Measurements from ENCODE around the gene TNNC2. TPM values are rescaled to one million over a fixed set of nuclear protein-coding genes. Genes with fewer than 3 reads are reported as not detected.

Gene TNNC2
- 0.13 to 0.28 TPM (median 0.23 TPM) in 4 of 5 replicates, not detected in the other for total RNA-seq (2022; extraction: Qiagen RNA extraction)

DNA sequence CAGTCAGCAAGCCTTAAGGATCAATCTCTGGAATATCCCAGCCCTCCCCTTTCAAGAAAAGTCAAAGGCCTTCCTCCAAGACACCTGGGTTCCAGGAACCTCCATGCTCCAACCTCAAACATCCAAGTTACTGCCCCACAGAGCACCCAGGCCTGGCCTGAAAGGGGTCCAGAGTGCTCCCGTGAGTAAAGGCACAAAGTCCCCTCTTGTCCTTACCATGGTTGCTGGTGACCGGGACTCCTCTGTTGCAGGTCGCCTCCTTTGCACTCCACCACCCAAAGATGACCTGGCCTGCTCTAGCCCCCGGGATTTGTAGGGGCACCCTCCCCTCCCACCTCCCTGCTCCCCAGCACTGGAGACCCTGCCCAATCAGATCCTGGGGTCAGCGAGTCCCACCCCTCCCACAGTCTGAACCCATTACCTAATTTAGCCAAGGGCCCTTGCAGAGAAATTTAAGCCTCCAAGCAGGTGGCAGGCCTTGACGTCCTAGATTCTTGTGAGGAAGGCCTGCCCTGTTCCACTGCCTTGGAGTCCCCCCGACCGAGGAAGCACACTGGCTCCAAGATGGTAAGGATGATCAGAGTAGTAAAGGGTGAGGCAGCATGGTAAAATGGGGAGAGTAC, at the start of gene TNNC2:
TNNC2 (minus strand) TSS at position 283 of the 623 bp plus-strand sequence; CDS start at position 219, 64 bp downstream.

DNA sequence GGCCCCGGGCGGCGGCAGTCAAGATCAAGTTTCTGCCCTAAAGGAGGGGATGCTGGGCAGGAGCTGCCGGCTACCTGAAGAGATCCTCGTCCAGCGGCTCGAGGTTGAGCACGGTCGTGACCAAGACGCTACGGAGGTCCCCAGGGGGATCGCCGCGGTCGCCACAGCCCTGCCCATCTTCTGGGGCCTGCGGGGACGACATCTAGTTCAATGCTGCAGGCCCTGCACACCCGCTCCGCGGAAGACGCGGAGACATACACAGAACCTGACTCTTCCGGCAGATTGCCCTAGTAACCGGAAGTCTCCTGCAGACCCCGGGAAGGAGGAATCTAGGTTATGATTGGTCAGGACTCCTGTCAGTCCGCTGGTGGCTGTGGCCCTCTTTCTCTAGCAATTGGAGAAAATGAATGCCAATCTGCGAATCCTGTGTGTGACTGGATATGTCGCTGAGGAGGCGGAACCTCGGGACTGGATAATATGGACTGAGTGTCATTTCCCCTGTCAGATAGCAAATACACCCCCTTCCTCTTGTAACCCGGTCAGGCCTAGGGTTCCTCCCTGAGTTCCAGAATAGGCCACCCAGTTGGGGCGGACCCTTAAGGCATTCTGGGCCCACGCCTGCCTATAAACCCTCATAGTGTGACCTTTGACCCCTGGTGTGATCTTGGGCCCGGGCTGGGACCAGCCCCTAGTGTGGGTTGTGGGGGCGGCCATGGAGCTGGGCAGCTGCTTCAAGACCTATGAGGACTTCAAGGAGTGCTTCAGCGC, 30.2 kb upstream of the TNNC2 start, which contains the start of the genes ACOT8 and ZSWIM3:
ACOT8 (minus strand) TSS at position 279 of the 768 bp plus-strand sequence; CDS start at position 202, 77 bp downstream.
ZSWIM3 (plus strand) TSS at position 501 of the 768 bp plus-strand sequence; CDS start at position 713, 212 bp downstream.

DNA sequence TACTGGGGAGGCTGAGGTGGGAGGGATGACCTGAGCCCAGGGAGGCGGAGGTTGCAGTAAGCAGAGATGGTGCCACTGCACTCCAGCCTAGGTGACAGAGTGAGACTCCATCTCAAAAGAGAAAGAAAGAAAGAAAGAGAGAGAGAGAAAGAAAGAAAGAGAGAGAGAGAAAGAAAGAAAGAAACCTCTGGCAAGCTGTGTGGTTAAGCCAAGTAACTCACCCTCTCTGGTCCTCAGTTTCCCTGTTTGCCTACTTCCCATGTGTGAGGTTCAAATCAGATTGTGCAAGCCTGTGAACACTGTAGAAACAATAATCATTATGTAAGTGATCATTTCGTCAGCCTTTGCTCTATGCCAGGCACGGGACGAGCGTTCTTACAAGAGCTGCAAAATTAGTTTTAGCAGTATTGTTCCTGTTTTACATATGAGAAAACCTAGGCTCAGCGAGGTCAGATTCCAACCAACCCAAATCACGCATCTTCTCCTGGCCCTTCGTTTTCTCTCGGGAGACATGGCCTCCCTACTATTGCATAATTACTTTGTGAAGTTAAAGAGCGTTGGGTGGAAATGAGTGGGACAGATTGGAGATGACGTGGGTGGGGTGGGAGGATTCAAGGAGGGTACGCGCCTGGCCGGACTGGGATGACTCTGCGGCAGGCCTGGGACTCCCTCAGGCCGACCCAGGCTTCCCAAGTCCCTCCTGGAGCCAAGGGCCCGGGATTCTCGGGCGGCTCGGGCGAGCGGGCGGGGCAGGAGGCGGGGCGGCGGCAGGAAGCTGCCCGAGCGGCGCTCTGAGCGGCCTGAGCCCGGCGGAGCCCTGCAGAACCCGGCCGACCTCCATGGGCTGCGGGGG, 6.1 kb upstream of the TNNC2 start, which contains the start of gene SNX21:
SNX21 (plus strand) TSS at position 770 of the 853 bp plus-strand sequence. CDS start 121 bp downstream, outside the sequence.

DNA sequence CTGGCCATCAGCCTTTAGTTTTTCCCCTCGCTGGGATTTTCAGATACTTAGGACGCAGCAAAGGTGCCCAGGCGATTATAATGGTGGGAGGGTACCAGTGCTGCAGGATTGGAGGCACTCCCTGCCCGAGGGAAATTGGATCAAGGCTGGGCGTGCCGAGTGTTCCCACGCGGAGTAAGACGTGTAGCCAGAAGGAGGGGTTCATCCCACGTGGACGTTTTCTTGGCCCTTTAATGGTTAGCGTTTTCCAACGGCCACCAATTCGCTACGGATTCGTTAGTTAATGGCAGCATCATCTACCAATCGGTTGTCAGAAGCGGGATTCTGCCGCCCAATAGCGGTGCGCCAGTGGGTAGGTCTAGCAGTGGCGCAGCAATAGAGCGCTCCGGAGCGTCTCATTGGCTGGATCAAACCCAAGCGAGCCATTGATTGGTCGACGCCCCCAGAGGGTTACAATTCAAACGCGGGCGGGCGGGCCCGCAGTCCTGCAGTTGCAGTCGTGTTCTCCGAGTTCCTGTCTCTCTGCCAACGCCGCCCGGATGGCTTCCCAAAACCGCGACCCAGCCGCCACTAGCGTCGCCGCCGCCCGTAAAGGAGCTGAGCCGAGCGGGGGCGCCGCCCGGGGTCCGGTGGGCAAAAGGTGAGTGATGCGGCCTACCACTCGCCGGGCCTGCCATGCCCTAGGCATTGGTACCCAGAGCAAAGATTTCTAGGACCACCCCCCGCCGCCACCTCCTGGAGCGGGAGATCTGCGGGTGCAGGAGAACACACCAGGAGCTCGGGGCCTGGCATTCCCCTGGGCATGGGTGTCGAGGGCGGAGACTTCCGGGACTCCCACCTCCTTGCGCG, 14.7 kb downstream of the TNNC2 start, which contains the start of gene UBE2C:
UBE2C (plus strand) TSS at position 488 of the 849 bp plus-strand sequence; CDS start at position 540, 52 bp downstream.

Other genes with a start within 250 kb of the TNNC2 start
- gene WFDC8, start 248.0 kb downstream of the TNNC2 start, total RNA-seq (2022; extraction: Qiagen RNA extraction) = not detected in 5 replicates
- not detected in 5 replicates for gene WFDC10A, start 197.6 kb downstream of the TNNC2 start, total RNA-seq (2022; extraction: Qiagen RNA extraction)
- gene WFDC9, start 196.0 kb downstream of the TNNC2 start, total RNA-seq (2022; extraction: Qiagen RNA extraction) = not detected in 5 replicates
- gene WFDC11, start 157.1 kb downstream of the TNNC2 start, total RNA-seq (2022; extraction: Qiagen RNA extraction) = not detected in 5 replicates
- not detected in 5 replicates for gene WFDC13, start 125.3 kb downstream of the TNNC2 start, total RNA-seq (2022; extraction: Qiagen RNA extraction)
- not detected in 5 replicates for gene WFDC10B, start 122.3 kb downstream of the TNNC2 start, total RNA-seq (2022; extraction: Qiagen RNA extraction)
- not detected in 5 replicates for gene SPINT4, start 105.0 kb downstream of the TNNC2 start, total RNA-seq (2022; extraction: Qiagen RNA extraction)
- gene WFDC3, start 35.4 kb downstream of the TNNC2 start, total RNA-seq (2022; extraction: Qiagen RNA extraction) = not detected in 5 replicates
- 31.5 to 37.5 TPM (median 35.1 TPM) in 5 replicates for gene DNTTIP1, start 35.4 kb downstream of the TNNC2 start, total RNA-seq (2022; extraction: Qiagen RNA extraction)
- 205 to 246 TPM (median 237 TPM) in 5 replicates for gene UBE2C, start 14.7 kb downstream of the TNNC2 start, total RNA-seq (2022; extraction: Qiagen RNA extraction)
- gene SNX21, start 6.5 kb upstream of the TNNC2 start, total RNA-seq (2022; extraction: Qiagen RNA extraction) = 8.5 to 10.1 TPM (median 9.2 TPM) in 5 replicates
- gene ACOT8, start 30.1 kb upstream of the TNNC2 start, total RNA-seq (2022; extraction: Qiagen RNA extraction) = 16.3 to 19.4 TPM (median 18.4 TPM) in 5 replicates
- gene ZSWIM3, start 30.3 kb upstream of the TNNC2 start, total RNA-seq (2022; extraction: Qiagen RNA extraction) = 1.6 to 1.9 TPM (median 1.7 TPM) in 5 replicates
- gene ZSWIM1, start 53.9 kb upstream of the TNNC2 start, total RNA-seq (2022; extraction: Qiagen RNA extraction) = 4.6 to 7.2 TPM (median 5.9 TPM) in 5 replicates
- gene SPATA25, start 60.3 kb upstream of the TNNC2 start, total RNA-seq (2022; extraction: Qiagen RNA extraction) = 0.26 to 0.86 TPM (median 0.52 TPM) in 5 replicates
- 0.72 to 1.2 TPM (median 0.95 TPM) in 5 replicates for gene NEURL2, start 63.9 kb upstream of the TNNC2 start, total RNA-seq (2022; extraction: Qiagen RNA extraction)
- 92.5 to 118 TPM (median 109 TPM) in 5 replicates for gene CTSA, start 64.0 kb upstream of the TNNC2 start, total RNA-seq (2022; extraction: Qiagen RNA extraction)
- 1.4 to 1.9 TPM (median 1.7 TPM) in 5 replicates for gene PLTP, start 84.8 kb upstream of the TNNC2 start, total RNA-seq (2022; extraction: Qiagen RNA extraction)
- 29.3 to 37.0 TPM (median 33.4 TPM) in 5 replicates for gene PCIF1, start 107.4 kb upstream of the TNNC2 start, total RNA-seq (2022; extraction: Qiagen RNA extraction)
- 7.3 to 9.1 TPM (median 8.9 TPM) in 5 replicates for gene ZNF335, start 144.9 kb upstream of the TNNC2 start, total RNA-seq (2022; extraction: Qiagen RNA extraction)
- 0.23 to 0.46 TPM (median 0.36 TPM) in 5 replicates for gene MMP9, start 181.6 kb upstream of the TNNC2 start, total RNA-seq (2022; extraction: Qiagen RNA extraction)
- 8.8 to 17.1 TPM (median 13.6 TPM) in 5 replicates for gene SLC12A5, start 201.9 kb upstream of the TNNC2 start, total RNA-seq (2022; extraction: Qiagen RNA extraction)

All from A549 treated with Hydrocortisone at 1 μM for 4 hours (cell line).